GM12878 (cell line): Measurements from ENCODE around the gene ZMYND19. TPM values are rescaled to one million over a fixed set of nuclear protein-coding genes. Genes with fewer than 3 reads are reported as not detected.
A peak's percentile ranks its signal among the peaks of the same experiment; 100 is the strongest.

Experiments used
- ATAC-seq: fragments of 200-7000 bp; cut with Tn5 transposase; 3 replicates; pipeline ENCODE4 v1.9.1; 2020; ENCODE audit warnings: mild to moderate bottlenecking, moderate library complexity
- BruUV-seq: library from RNA; stranded (reverse); fragments of 400-500 nt; replicated peaks from 2 replicates; lab custom pipeline; 2021; lab: Mats Ljungman, UMichigan
- CTCF ChIA-PET: fragments of 300-600 bp; sonication (Branson Sonifier 250); formaldehyde crosslinking; extraction: SDS; loops from one replicate; lab custom pipeline; 2021; ENCODE audit warnings: inconsistent platforms; lab: Yijun Ruan, JAX
- POLR2A ChIA-PET: fragments of 350-600 bp; formaldehyde crosslinking; extraction: SDS; loops from one replicate; lab custom pipeline; 2021; ENCODE audit warnings: inconsistent platforms; lab: Charles Lee
- RAD21 ChIA-PET: fragments of 300-600 bp; sonication (Branson Sonifier 250); formaldehyde crosslinking; loops from one replicate; lab custom pipeline; 2023; ENCODE audit warnings: antibody characterized with exemption; ENCODE audit not compliant: unreplicated experiment; lab: Charles Lee
- SMC1A ChIA-PET: fragments of 300-600 bp; sonication (Branson Sonifier 250); formaldehyde crosslinking; loops from one replicate; lab custom pipeline; 2023; ENCODE audit not compliant: unreplicated experiment, uncharacterized antibody; lab: Charles Lee
- DNase-seq: peaks from one replicate; pipeline ENCODE4 v3.0.0-alpha.2; 2011; ENCODE audit warnings: low read depth, low spot score
- FAIRE-seq: peaks from 3 replicates; lab custom pipeline; 2011; peaks lifted over from hg19 to GRCh38; lab: Jason Lieb, UNC
- H2AFZ ChIP-seq: 2 replicates; pipeline ENCODE4 v1.6.0; 2011; ENCODE audit warnings: low read depth, low read length, control low read depth; ENCODE audit not compliant: control insufficient read depth
- H3K27ac ChIP-seq: 2 replicates; pipeline ENCODE4 v1.5.1; 2011; ENCODE audit warnings: control low read depth; ENCODE audit not compliant: control insufficient read depth, insufficient read depth
- H3K27me3 ChIP-seq, 2 experiments: replicated peaks in 1 of 2; 2 replicates each; pipeline versions ENCODE4 v1.6.0 to v1.6.1; 2011; ENCODE audit warnings: low read length in 1 of 2; ENCODE audit not compliant: control insufficient read depth in 2 of 2, insufficient read depth in 2 of 2
- H3K36me3 ChIP-seq, 2 experiments: 2 replicates each; pipeline ENCODE4 v1.5.1; 2011; ENCODE audit warnings: low read length in 1 of 2; ENCODE audit not compliant: control insufficient read depth in 2 of 2, insufficient read depth in 2 of 2
- H3K4me1 ChIP-seq: 2 replicates; pipeline ENCODE4 v1.6.1; 2011; ENCODE audit warnings: mild to moderate bottlenecking, low read length, moderate library complexity, mixed read lengths; ENCODE audit not compliant: control insufficient read depth, insufficient read depth
- H3K4me2 ChIP-seq: 2 replicates; pipeline ENCODE4 v1.6.0; 2011; ENCODE audit warnings: control low read depth; ENCODE audit not compliant: control insufficient read depth, insufficient read depth
- H3K4me3 ChIP-seq: fragments of 200-600 bp; sonication (generic); 2 replicates; pipeline ENCODE4 v1.5.1; 2016
- H3K79me2 ChIP-seq: 2 replicates; pipeline ENCODE4 v1.6.0; 2011; ENCODE audit warnings: low read length; ENCODE audit not compliant: control insufficient read depth, insufficient read depth
- H3K9ac ChIP-seq: 2 replicates; pipeline ENCODE4 v1.8.0; 2011; ENCODE audit warnings: low read length, control low read depth, mixed read lengths; ENCODE audit not compliant: control insufficient read depth, insufficient read depth
- H3K9me3 ChIP-seq: replicated peaks from 3 replicates; pipeline ENCODE4 v1.5.1; 2011; ENCODE audit warnings: mild to moderate bottlenecking, low read length; ENCODE audit not compliant: control insufficient read depth, insufficient read depth
- H4K20me1 ChIP-seq: 2 replicates; pipeline ENCODE4 v1.6.0; 2011; ENCODE audit not compliant: control insufficient read depth, insufficient read depth
- CBX5 ChIP-seq: sonication (generic); IDR thresholded peaks from 2 replicates; pipeline ENCODE4 v1.6.1; 2016; ENCODE audit warnings: low read depth, moderate library complexity, mild to moderate bottlenecking, inconsistent platforms
- DPF2 ChIP-seq: fragments of 450-650 bp; IDR thresholded peaks from 2 replicates; pipeline ENCODE4 v1.6.1; 2017; ENCODE audit warnings: mild to moderate bottlenecking
- HDAC2 ChIP-seq: fragments of 200-600 bp; sonication (generic); IDR thresholded peaks from 2 replicates; pipeline ENCODE4 v1.6.1; 2017
- IRF4 ChIP-seq: IDR thresholded peaks from 2 replicates; pipeline ENCODE4 v1.6.1; 2011; ENCODE audit warnings: low read depth, low read length
- MEF2B ChIP-seq: fragments of 450-650 bp; IDR thresholded peaks from 2 replicates; pipeline ENCODE4 v1.6.1; 2018; ENCODE audit warnings: mild to moderate bottlenecking, moderate library complexity; ENCODE audit not compliant: partially characterized antibody, poor library complexity, severe bottlenecking
- NRF1 ChIP-seq: conservative IDR thresholded peaks from 2 replicates; pipeline ENCODE4 v1.6.1; 2011; ENCODE audit warnings: mild to moderate bottlenecking, low read depth, low read length, improper control_type of control experiment
- PAX8 ChIP-seq: fragments of 450-650 bp; IDR thresholded peaks from 2 replicates; pipeline ENCODE4 v1.6.1; 2017; ENCODE audit warnings: mild to moderate bottlenecking, moderate library complexity
- RAD21 ChIP-seq: IDR thresholded peaks from 2 replicates; pipeline ENCODE4 v1.6.1; 2011; ENCODE audit warnings: mild to moderate bottlenecking, low read depth, low read length, moderate library complexity; ENCODE audit not compliant: insufficient read depth
- SMARCA5 ChIP-seq: fragments of 450-650 bp; IDR thresholded peaks from 2 replicates; pipeline ENCODE4 v1.6.1; 2017; ENCODE audit warnings: mild to moderate bottlenecking
- SP1 ChIP-seq: IDR thresholded peaks from one replicate; pipeline ENCODE4 v1.6.1; 2011; ENCODE audit warnings: low read depth, low read length
- TCF7 ChIP-seq: IDR thresholded peaks from 2 replicates; pipeline ENCODE4 v1.6.1; 2014; ENCODE audit warnings: antibody characterized with exemption, borderline replicate concordance
- WRNIP1 ChIP-seq: IDR thresholded peaks from 2 replicates; pipeline ENCODE4 v1.6.1; 2011; ENCODE audit warnings: low read depth, low read length, improper control_type of control experiment, borderline replicate concordance
- ZNF622 ChIP-seq: fragments of 450-650 bp; IDR thresholded peaks from 2 replicates; pipeline ENCODE4 v1.6.1; 2017; ENCODE audit warnings: mild to moderate bottlenecking, inconsistent platforms
- WGBS: methylation state at CpG from one replicate; pipeline ENCODE4 v1.1.6; 2016; ENCODE audit warnings: low lambda C conversion rate; ENCODE audit not compliant: insufficient replicate concordance, insufficient coverage; ENCODE audit errors: missing lambda C conversion rate; 5-methylcytosine and 5-hydroxymethylcytosine counted together
- in situ Hi-C: fragments of 300-500 bp; cut with MboI; formaldehyde crosslinking; loops from 9 replicates; pipeline ENCODE4 v1.14.3; 2018; ENCODE audit warnings: mixed read lengths
- intact Hi-C: fragments of 100-400 bp; cut with micrococcal nuclease; formaldehyde crosslinking; loops from one replicate; pipeline ENCODE4 v1.14.2; 2022; ENCODE audit not compliant: unreplicated experiment
- polyA plus RNA-seq, 11 experiments: library from polyadenylated mRNA; depleted of rRNA in 4 of 11; unstranded in 6 of 11; stranded (reverse) in 5 of 11; fragments of >200 nt; fragmentation: Nextera tagmentation in 4 of 11; fragmentation: Illumina TruSeq in 1 of 11; extraction: Ambion mirVana in 4 of 11; extraction: Trizol in 1 of 11; gene quantifications; 1 replicate in 1 of 11; 2 replicates in 10 of 11; pipeline versions ENCODE4 v1.2.1 to v1.2.3, GENCODE V29; 2011 to 2016; ENCODE audit warnings: inconsistent platforms in 2 of 11, missing spikeins in 2 of 11, low read depth in 1 of 11
- total RNA-seq, 4 experiments: library from RNA; depleted of rRNA in 3 of 4; stranded (reverse); fragments of >200 nt in 3 of 4; fragmentation: Illumina TruSeq in 1 of 4; extraction: Trizol in 1 of 4; gene quantifications; 2 replicates each; pipeline versions ENCODE4 v1.2.1 to v1.2.3, GENCODE V29; 2013 to 2021
- TF ChIP-seq, protein P1 (sequence below): fragments of 450-650 bp; IDR thresholded peaks from 2 replicates; pipeline ENCODE4 v1.6.1; 2016; ENCODE audit warnings: mild to moderate bottlenecking
- TF ChIP-seq, protein P2 (sequence below): fragments of 450-650 bp; IDR thresholded peaks from 2 replicates; pipeline ENCODE4 v1.6.1; 2016; ENCODE audit warnings: mild to moderate bottlenecking

The ZMYND19 gene
- total and polyA plus RNA-seq, 10 of the 15 experiments (the other 5 are each of a cell fraction or from before 2014, with no cell fraction given): 0.84 to 54.8 (median 20.1) TPM

DNA sequence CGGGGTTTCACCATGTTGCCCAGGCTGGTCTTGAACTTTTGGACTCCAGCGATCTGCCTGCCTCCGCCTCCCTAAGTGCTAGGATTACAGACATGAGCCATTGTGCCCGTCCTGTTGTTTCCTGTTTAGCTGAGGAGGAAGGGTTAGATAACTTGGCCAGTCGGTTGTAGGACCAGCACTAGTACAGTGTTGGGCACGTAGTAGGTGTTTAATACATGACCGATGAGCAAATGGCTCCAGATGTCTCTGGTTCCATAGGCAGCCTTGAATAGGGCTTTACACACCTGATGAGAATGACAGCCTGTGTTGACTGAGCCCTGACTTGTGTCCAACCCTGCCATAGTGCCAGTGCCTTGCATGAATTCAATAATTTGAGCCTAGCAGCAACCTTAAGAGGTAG is 30.3 kb upstream of the ZMYND19 start:
- H3K27ac ChIP-seq: no peak overlapping the region
- CTCF ChIA-PET: interaction anchor here (0.6 to 1.2 kb wide), 4 partner anchors 28 to 44 kb away, joined by 3 read pairs; no protein-coding TSS in a partner anchor
- SMC1A ChIA-PET: interaction anchor here (0.6 to 1.2 kb wide), 2 partner anchors 17 to 53 kb away, joined by 3 read pairs; no protein-coding TSS in a partner anchor
- no peak overlapping the region for H2AFZ ChIP-seq
- H3K4me3 ChIP-seq: peak overlapping the region; percentile 72
- ATAC-seq: no peak
- 0 out of 2 replicates have a peak, but pooled peaks have one; percentile 24 for TF ChIP-seq DPF2
- no peak for TF ChIP-seq CBX5
- TF ChIP-seq IRF4: no peak
- TF ChIP-seq, protein P1, sequence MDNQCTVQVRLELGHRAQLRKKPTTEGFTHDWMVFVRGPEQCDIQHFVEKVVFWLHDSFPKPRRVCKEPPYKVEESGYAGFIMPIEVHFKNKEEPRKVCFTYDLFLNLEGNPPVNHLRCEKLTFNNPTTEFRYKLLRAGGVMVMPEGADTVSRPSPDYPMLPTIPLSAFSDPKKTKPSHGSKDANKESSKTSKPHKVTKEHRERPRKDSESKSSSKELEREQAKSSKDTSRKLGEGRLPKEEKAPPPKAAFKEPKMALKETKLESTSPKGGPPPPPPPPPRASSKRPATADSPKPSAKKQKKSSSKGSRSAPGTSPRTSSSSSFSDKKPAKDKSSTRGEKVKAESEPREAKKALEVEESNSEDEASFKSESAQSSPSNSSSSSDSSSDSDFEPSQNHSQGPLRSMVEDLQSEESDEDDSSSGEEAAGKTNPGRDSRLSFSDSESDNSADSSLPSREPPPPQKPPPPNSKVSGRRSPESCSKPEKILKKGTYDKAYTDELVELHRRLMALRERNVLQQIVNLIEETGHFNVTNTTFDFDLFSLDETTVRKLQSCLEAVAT: 0 out of 2 replicates have a peak, but pooled peaks have one; percentile 20
- peak overlapping the region; percentile 90 for H3K9ac ChIP-seq
- no peaks in the 10 kb centered on the region for H3K27me3 ChIP-seq
- RAD21 ChIA-PET: no interaction called here
- no peaks in the 10 kb centered on the region; the same call in 2 of the 3 replicates for H3K9me3 ChIP-seq
- intact Hi-C loops: no loop called here
- peaks cover 0 to 2% of the 10 kb centered on the region in 2 experiments; a peak in 1 of 4 replicates for H3K36me3 ChIP-seq
- peaks cover 21% of the 10 kb centered on the region for H3K4me1 ChIP-seq
- H4K20me1 ChIP-seq: no peaks in the 10 kb centered on the region
- H3K4me2 ChIP-seq: peak overlapping the region; percentile 75
- POLR2A ChIA-PET: interaction anchor here (0.9 kb wide), 2 partner anchors 10 to 16 kb away, joined by 3 to 4 read pairs; partner anchors contain the start of gene ARRDC1
- peaks cover 77% of the 10 kb centered on the region for H3K79me2 ChIP-seq
- in situ Hi-C loops: no loop called here
- no peak for FAIRE-seq
- no peak for DNase-seq
- BruUV-seq: no TSS peak
- WGBS: 71% methylated on average over 7 of the region's 7 CpGs

DNA sequence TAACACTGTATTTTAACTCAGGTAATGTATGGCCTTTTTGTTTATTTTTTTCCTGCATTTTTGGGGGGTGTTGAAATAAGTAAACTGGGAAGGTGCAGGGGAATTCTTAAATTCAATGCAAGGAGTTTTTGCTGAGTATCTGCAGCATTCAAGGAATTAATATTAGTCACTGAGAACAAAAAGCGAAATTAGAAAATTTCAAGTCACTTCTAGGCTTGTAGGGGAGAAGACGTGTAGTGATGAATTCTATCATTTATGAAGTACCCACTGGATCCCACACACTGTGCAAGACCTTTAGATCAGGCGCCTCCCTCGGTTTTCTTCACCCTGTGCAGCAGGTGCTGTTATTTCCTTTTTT is 29.7 kb upstream of the ZMYND19 start:
- H3K4me1 ChIP-seq: peaks cover 15% of the 10 kb centered on the region
- ATAC-seq (peak; percentile 16; the same call in 1 of the 3 replicates), DNase-seq (no peak)
- in situ Hi-C loops: no loop called here
- H3K27me3 ChIP-seq: no peaks in the 10 kb centered on the region
- CTCF ChIA-PET: interaction anchor here (1.6 kb wide), 1 partner anchor 8 kb away, joined by 4 read pairs; no protein-coding TSS in a partner anchor
- peaks cover under 1 to 2% of the 10 kb centered on the region in 2 experiments; a peak in 3 of 4 replicates for H3K36me3 ChIP-seq
- H3K9ac ChIP-seq: peak overlapping the region; percentile 90
- no peak overlapping the region for H2AFZ ChIP-seq
- peak overlapping the region; percentile 75 for H3K4me2 ChIP-seq
- SMC1A ChIA-PET: interaction anchor here (1.1 kb wide), 1 partner anchor 68 kb away, joined by 3 read pairs; the partner anchor contains the start of gene MRPL41
- peak overlapping the region; percentile 95 for H3K4me3 ChIP-seq
- H3K9me3 ChIP-seq: no peaks in the 10 kb centered on the region; the same call in 2 of the 3 replicates
- TF ChIP-seq SMARCA5 (no peak), TCF7 (no peak), WRNIP1 (no peak), RAD21 (no peak), SP1 (no peak), ZNF622 (no peak), MEF2B (no peak), PAX8 (no peak), NRF1 (no peak), HDAC2 (no peak)
- TF ChIP-seq, protein P2, sequence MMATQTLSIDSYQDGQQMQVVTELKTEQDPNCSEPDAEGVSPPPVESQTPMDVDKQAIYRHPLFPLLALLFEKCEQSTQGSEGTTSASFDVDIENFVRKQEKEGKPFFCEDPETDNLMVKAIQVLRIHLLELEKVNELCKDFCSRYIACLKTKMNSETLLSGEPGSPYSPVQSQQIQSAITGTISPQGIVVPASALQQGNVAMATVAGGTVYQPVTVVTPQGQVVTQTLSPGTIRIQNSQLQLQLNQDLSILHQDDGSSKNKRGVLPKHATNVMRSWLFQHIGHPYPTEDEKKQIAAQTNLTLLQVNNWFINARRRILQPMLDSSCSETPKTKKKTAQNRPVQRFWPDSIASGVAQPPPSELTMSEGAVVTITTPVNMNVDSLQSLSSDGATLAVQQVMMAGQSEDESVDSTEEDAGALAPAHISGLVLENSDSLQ: no peak
- TF ChIP-seq, all 136 proteins: peak for 0
- POLR2A ChIA-PET: interaction anchor here (0.7 kb wide), 1 partner anchor 13 kb away, joined by 3 read pairs; no protein-coding TSS in a partner anchor
- Histone ChIP-seq H3K27ac (peak overlapping the region; percentile 82), H3K79me2 (peaks cover 71% of the 10 kb centered on the region), H4K20me1 (no peaks in the 10 kb centered on the region)
- FAIRE-seq: no peak
- intact Hi-C loops: no loop called here
- 26% methylated on average over 4 of the region's 4 CpGs for WGBS
- TSS peak; percentile 85 for BruUV-seq
- RAD21 ChIA-PET: interaction anchor here (1.2 kb wide), 1 partner anchor 8 kb away, joined by 3 read pairs; no protein-coding TSS in a partner anchor
